Mesendoderm (in vitro differentiated cells): Measurements from ENCODE around the gene SNTG2.
"Not testable (repeated sequence)": the region's sequence is repeated elsewhere in the genome, so short reads cannot be mapped to it uniquely, and the experiment has no call there.

Experiments used
- DNase-seq: peaks from one replicate; pipeline ENCODE4 v3.0.0; 2013
- H2AK5ac ChIP-seq: 2 replicates; pipeline ENCODE4 v1.6.1; 2013; ENCODE audit warnings: low read length, inconsistent platforms
- H2BK120ac ChIP-seq: 2 replicates; pipeline ENCODE4 v1.6.1; 2013; ENCODE audit warnings: low read depth, mild to moderate bottlenecking, low read length, moderate library complexity, mixed read lengths
- H2BK15ac ChIP-seq: replicated peaks from 2 replicates; pipeline ENCODE4 v1.6.1; 2013; ENCODE audit warnings: low read depth, mild to moderate bottlenecking, moderate library complexity
- H2BK5ac ChIP-seq: 2 replicates; pipeline ENCODE4 v1.6.1; 2013; ENCODE audit warnings: low read length, inconsistent platforms
- H3K18ac ChIP-seq: 2 replicates; pipeline ENCODE4 v1.6.1; 2013; ENCODE audit warnings: mild to moderate bottlenecking, low read length, mixed read lengths
- H3K23ac ChIP-seq: one replicate; pipeline ENCODE4 v1.6.1; 2013; ENCODE audit warnings: low read length
- H3K27ac ChIP-seq: 2 replicates; pipeline ENCODE4 v1.5.1; 2013; ENCODE audit warnings: low read depth, mild to moderate bottlenecking, inconsistent platforms, low read length, moderate library complexity
- H3K27me3 ChIP-seq: 2 replicates; pipeline ENCODE4 v1.6.1; 2013; ENCODE audit warnings: low read length, control low read depth, mild to moderate bottlenecking, inconsistent platforms; ENCODE audit not compliant: insufficient read depth, poor library complexity
- H3K36me3 ChIP-seq: 2 replicates; pipeline ENCODE4 v1.6.1; 2013; ENCODE audit warnings: low read length, inconsistent platforms; ENCODE audit not compliant: control insufficient read depth, insufficient read depth
- H3K4ac ChIP-seq: one replicate; pipeline ENCODE4 v1.6.1; 2013; ENCODE audit warnings: low read depth, mild to moderate bottlenecking, low read length, moderate library complexity
- H3K4me1 ChIP-seq: 2 replicates; pipeline ENCODE4 v1.6.1; 2013; ENCODE audit warnings: low read depth, low read length, inconsistent platforms; ENCODE audit not compliant: control insufficient read depth
- H3K4me2 ChIP-seq: 2 replicates; pipeline ENCODE4 v1.6.1; 2013; ENCODE audit warnings: low read length
- H3K4me3 ChIP-seq: 2 replicates; pipeline ENCODE4 v1.5.1; 2013; ENCODE audit warnings: mild to moderate bottlenecking, low read length
- H3K56ac ChIP-seq: one replicate; pipeline ENCODE4 v1.6.1; 2013; ENCODE audit warnings: low read length
- H3K79me1 ChIP-seq: 2 replicates; pipeline ENCODE4 v1.6.1; 2013; ENCODE audit warnings: low read length, inconsistent platforms
- H3K79me2 ChIP-seq: 2 replicates; pipeline ENCODE4 v1.6.1; 2013; ENCODE audit warnings: mild to moderate bottlenecking, low read length; ENCODE audit not compliant: control insufficient read depth, insufficient read depth
- H3K9ac ChIP-seq: 2 replicates; pipeline ENCODE4 v1.6.1; 2013; ENCODE audit warnings: low read length, inconsistent platforms
- H4K5ac ChIP-seq: one replicate; pipeline ENCODE4 v1.6.1; 2013; ENCODE audit warnings: low read length
- H4K8ac ChIP-seq: one replicate; pipeline ENCODE4 v1.6.1; 2013; ENCODE audit warnings: low read depth, mild to moderate bottlenecking, control low read depth, low read length, moderate library complexity
- WGBS: extraction: QIAGEN DNeasy Blood & Tissue Kit; methylation state at CpG from one replicate; pipeline ENCODE4 v1.1.7; 2013; ENCODE audit warnings: low lambda C conversion rate, missing lambda C conversion rate; ENCODE audit not compliant: insufficient coverage; ENCODE audit errors: extremely low coverage; 5-methylcytosine and 5-hydroxymethylcytosine counted together

Gene SNTG2

GRCh38 chr2:1405967-1406366, 455.3 kb downstream of the SNTG2 start:
- WGBS = no CpG with 5 or more reads among the region's 3 CpGs
- DNase-seq = no peak
- H3K23ac ChIP-seq = no peak overlapping the region
- no peaks in the 10 kb centered on the region for H3K79me1 ChIP-seq
- no peak overlapping the region for H4K8ac ChIP-seq
- no peak overlapping the region for H3K4me2 ChIP-seq
- no peaks in the 10 kb centered on the region for H3K79me2 ChIP-seq
- H3K4me3 ChIP-seq = no peak overlapping the region
- no peak overlapping the region for H2BK15ac ChIP-seq
- H3K4ac ChIP-seq = no peak overlapping the region
- no peak overlapping the region for H2BK5ac ChIP-seq
- no peak overlapping the region for H3K56ac ChIP-seq
- H2BK120ac ChIP-seq = no peak overlapping the region
- no peak overlapping the region for H4K5ac ChIP-seq
- no peak overlapping the region for H2AK5ac ChIP-seq
- H3K27me3 ChIP-seq = no peaks in the 10 kb centered on the region
- no peak overlapping the region for H3K27ac ChIP-seq
- no peak overlapping the region for H3K9ac ChIP-seq
- H3K4me1 ChIP-seq = no peaks in the 10 kb centered on the region
- H3K18ac ChIP-seq = no peak overlapping the region
- no peaks in the 10 kb centered on the region for H3K36me3 ChIP-seq

- no peak for DNase-seq
- H2AK5ac ChIP-seq = no peak overlapping the region
- no peak overlapping the region for H2BK120ac ChIP-seq
- H3K27me3 ChIP-seq = no peaks in the 10 kb centered on the region
- H4K5ac ChIP-seq = no peak overlapping the region
- H3K4me1 ChIP-seq = no peaks in the 10 kb centered on the region
- H2BK15ac ChIP-seq = no peak overlapping the region
- no peak overlapping the region for H4K8ac ChIP-seq
- H2BK5ac ChIP-seq = no peak overlapping the region
- no peak overlapping the region for H3K4me2 ChIP-seq
- H3K79me2 ChIP-seq = no peaks in the 10 kb centered on the region
- no peak overlapping the region for H3K4me3 ChIP-seq
- no peaks in the 10 kb centered on the region for H3K36me3 ChIP-seq
- H3K4ac ChIP-seq = no peak overlapping the region
- H3K9ac ChIP-seq = no peak overlapping the region
- no CpG with 5 or more reads among the region's 2 CpGs for WGBS
- no peak overlapping the region for H3K23ac ChIP-seq
- no peak overlapping the region for H3K56ac ChIP-seq
- H3K18ac ChIP-seq = no peak overlapping the region
- H3K27ac ChIP-seq = no peak overlapping the region
- no peaks in the 10 kb centered on the region for H3K79me1 ChIP-seq
Observed at GRCh38 chr2:1406434-1406833, 455.8 kb downstream of the SNTG2 start.

GRCh38 chr2:1407950-1408675, 457.5 kb downstream of the SNTG2 start:
- H3K27ac ChIP-seq = no peak overlapping the region
- no peak overlapping the region for H3K23ac ChIP-seq
- H3K79me2 ChIP-seq = no peaks in the 10 kb centered on the region
- H2AK5ac ChIP-seq = no peak overlapping the region
- H3K56ac ChIP-seq = no peak overlapping the region
- no peak overlapping the region for H3K4ac ChIP-seq
- no peak for DNase-seq
- no peak overlapping the region for H2BK5ac ChIP-seq
- H2BK120ac ChIP-seq = no peak overlapping the region
- H2BK15ac ChIP-seq = no peak overlapping the region
- no peaks in the 10 kb centered on the region for H3K36me3 ChIP-seq
- H3K79me1 ChIP-seq = no peaks in the 10 kb centered on the region
- H3K18ac ChIP-seq = no peak overlapping the region
- H3K4me2 ChIP-seq = no peak overlapping the region
- no peaks in the 10 kb centered on the region for H3K27me3 ChIP-seq
- no peak overlapping the region for H4K5ac ChIP-seq
- WGBS = no CpG with 5 or more reads among the region's 16 CpGs
- H3K4me3 ChIP-seq = no peak overlapping the region
- no peaks in the 10 kb centered on the region for H3K4me1 ChIP-seq
- no peak overlapping the region for H3K9ac ChIP-seq
- H4K8ac ChIP-seq = no peak overlapping the region

- Histone ChIP-seq H3K36me3 (no peaks in the 10 kb centered on the region), H3K4me2 (no peak within 1 kb of the TSS), H3K23ac (no peak within 1 kb of the TSS), H2BK120ac (no peak within 1 kb of the TSS), H2BK15ac (no peak within 1 kb of the TSS), H2AK5ac (no peak within 1 kb of the TSS), H3K9ac (no peak within 1 kb of the TSS), H3K4ac (no peak within 1 kb of the TSS), H3K18ac (no peak within 1 kb of the TSS), H3K27me3 (no peaks in the 10 kb centered on the region), H4K5ac (no peak within 1 kb of the TSS), H2BK5ac (no peak within 1 kb of the TSS), H3K4me3 (no peak within 1 kb of the TSS), H4K8ac (no peak within 1 kb of the TSS), H3K79me1 (no peaks in the 10 kb centered on the region), H3K27ac (no peak within 1 kb of the TSS), H3K56ac (no peak within 1 kb of the TSS), H3K4me1 (no peaks in the 10 kb centered on the region), H3K79me2 (no peaks in the 10 kb centered on the region)
- no peak for DNase-seq
- no CpG with 5 or more reads among the region's 15 CpGs for WGBS
Observed at GRCh38 chr2:1413156-1413710, 462.6 kb downstream of the SNTG2 start, which contains the start of gene TPO. TSS of gene TPO (plus strand) at chr2:1413463. CDS start at chr2:1414409, 946 bp downstream.

- Histone ChIP-seq H3K4me3 (no peak overlapping the region), H3K36me3 (no peaks in the 10 kb centered on the region), H4K8ac (no peak overlapping the region), H3K27me3 (no peaks in the 10 kb centered on the region), H2BK15ac (no peak overlapping the region), H3K9ac (no peak overlapping the region), H3K4ac (no peak overlapping the region), H3K56ac (no peak overlapping the region), H3K18ac (no peak overlapping the region), H3K23ac (no peak overlapping the region), H2AK5ac (no peak overlapping the region), H3K79me1 (no peaks in the 10 kb centered on the region), H3K79me2 (no peaks in the 10 kb centered on the region), H2BK120ac (no peak overlapping the region), H3K4me1 (no peaks in the 10 kb centered on the region), H4K5ac (no peak overlapping the region), H2BK5ac (no peak overlapping the region), H3K4me2 (no peak overlapping the region), H3K27ac (no peak overlapping the region)
- no CpG with 5 or more reads among the region's 13 CpGs for WGBS
- no peak for DNase-seq
Observed at GRCh38 chr2:1414121-1414520, 463.5 kb downstream of the SNTG2 start.

- H2BK15ac ChIP-seq, DNase-seq, H2AK5ac ChIP-seq, H3K18ac ChIP-seq, H3K9ac ChIP-seq, H3K4ac ChIP-seq, H3K36me3 ChIP-seq, H3K4me3 ChIP-seq, H2BK120ac ChIP-seq, H4K5ac ChIP-seq, H3K4me1 ChIP-seq, H3K79me1 ChIP-seq, H3K27me3 ChIP-seq, H3K56ac ChIP-seq, H3K27ac ChIP-seq, H3K4me2 ChIP-seq, H4K8ac ChIP-seq, H3K23ac ChIP-seq, H2BK5ac ChIP-seq, H3K79me2 ChIP-seq: not testable (repeated sequence)
- WGBS = no CpG with 5 or more reads among the region's 11 CpGs
Observed at GRCh38 chr2:1414901-1415300, 464.3 kb downstream of the SNTG2 start.
